T-cell (primary cell): ENCODE results near the gene CDK2AP2. TPM values are rescaled to one million over a fixed set of nuclear protein-coding genes. Genes with fewer than 3 reads are reported as not detected.
A peak's percentile ranks its signal among the peaks of the same experiment; 100 is the strongest.

Experiments
- ATAC-seq, 4 experiments: fragments of 200-7000 bp in 3 of 4; fragments of 150-1000 bp in 1 of 4; cut with Tn5 transposase; replicated peaks in 1 of 4; 1 replicate in 3 of 4; 2 replicates in 1 of 4; pipeline ENCODE4 v1.10.0; 2021; ENCODE audit warnings: moderate library complexity in 3 of 4, mild to moderate bottlenecking in 2 of 4, moderate number of reproducible peaks in 1 of 4
- CTCF ChIA-PET, 2 donors: fragments of 300-600 bp; sonication (Branson Sonifier 250); formaldehyde crosslinking; loops; one replicate each; lab custom pipeline; 2022; ENCODE audit warnings: antibody characterized with exemption in 2 of 2; lab: Charles Lee
- POLR2A ChIA-PET, 2 donors: fragments of 300-600 bp; sonication (Branson Sonifier 250); formaldehyde crosslinking; loops; one replicate each; lab custom pipeline; 2022; ENCODE audit warnings: antibody characterized with exemption in 2 of 2; lab: Charles Lee
- DNase-seq, 35 experiments: peaks; one replicate each; pipeline versions ENCODE4 v3.0.0 to v3.0.0-alpha.2; 2013 to 2023
- H3K27ac ChIP-seq: one replicate; pipeline ENCODE4 v1.5.1; 2013; ENCODE audit warnings: low read length
- H3K27me3 ChIP-seq, 2 experiments: replicated peaks in 1 of 2; 1 replicate in 1 of 2; 2 replicates in 1 of 2; pipeline versions ENCODE4 v1.6.1 to v1.7.0; 2013; ENCODE audit warnings: low read length in 1 of 2, mixed read lengths in 1 of 2; ENCODE audit not compliant: control insufficient read depth in 2 of 2, insufficient read depth in 2 of 2; ENCODE audit errors: extremely low read depth in 1 of 2
- H3K36me3 ChIP-seq, 2 donors: 1 replicate in 1 of 2; 2 replicates in 1 of 2; pipeline versions ENCODE4 v1.6.1 to v1.7.0; 2013; ENCODE audit warnings: low read length in 1 of 2; ENCODE audit not compliant: control insufficient read depth in 2 of 2, insufficient read depth in 1 of 2; ENCODE audit errors: extremely low read depth in 1 of 2
- H3K4me1 ChIP-seq, 2 experiments: 1 replicate in 1 of 2; 2 replicates in 1 of 2; pipeline versions ENCODE4 v1.6.1 to v1.7.0; 2013; ENCODE audit warnings: low read length in 2 of 2, mixed read lengths in 1 of 2; ENCODE audit not compliant: insufficient read depth in 2 of 2, control insufficient read depth in 1 of 2; ENCODE audit errors: extremely low read depth in 1 of 2
- H3K4me3 ChIP-seq, 2 donors: 1 replicate in 1 of 2; 2 replicates in 1 of 2; pipeline versions ENCODE4 v1.5.1 to v1.7.0; 2013; ENCODE audit warnings: mild to moderate bottlenecking in 2 of 2, low read length in 1 of 2, moderate library complexity in 1 of 2; ENCODE audit not compliant: control insufficient read depth in 1 of 2; ENCODE audit errors: extremely low read depth in 1 of 2
- H3K9me3 ChIP-seq: 2 replicates; pipeline ENCODE4 v1.7.0; 2013
- H3K27ac Mint-ChIP-seq, 2 donors: one replicate each; pipeline ENCODE4 v1.8.0; 2020 to 2021; ENCODE audit warnings: mild to moderate bottlenecking in 2 of 2, mixed read lengths in 2 of 2
- H3K27me3 Mint-ChIP-seq, 2 donors: one replicate each; pipeline ENCODE4 v1.8.0; 2021 to 2022; ENCODE audit warnings: mixed read lengths in 2 of 2
- H3K36me3 Mint-ChIP-seq: one replicate; pipeline ENCODE4 v1.8.0; 2021; ENCODE audit warnings: mixed read lengths
- H3K4me1 Mint-ChIP-seq, 3 donors: one replicate each; pipeline ENCODE4 v1.8.0; 2020 to 2022; ENCODE audit warnings: mixed read lengths in 3 of 3, mild to moderate bottlenecking in 1 of 3
- H3K4me3 Mint-ChIP-seq, 3 donors: one replicate each; pipeline ENCODE4 v1.8.0; 2020 to 2022; ENCODE audit warnings: mild to moderate bottlenecking in 3 of 3, mixed read lengths in 3 of 3, moderate library complexity in 3 of 3
- H3K9me3 Mint-ChIP-seq, 3 donors: one replicate each; pipeline ENCODE4 v1.8.0; 2020 to 2022; ENCODE audit warnings: mixed read lengths in 3 of 3
- WGBS: methylation state at CpG from one replicate; pipeline ENCODE4 v1.1.5; 2013; ENCODE audit warnings: missing lambda C conversion rate; ENCODE audit not compliant: insufficient coverage; 5-methylcytosine and 5-hydroxymethylcytosine counted together
- total RNA-seq, 35 experiments: library from RNA in 6 of 35; stranded (reverse) in 6 of 35; fragments of 120-200 nt in 1 of 35; gene quantifications; one replicate each; pipeline versions ENCODE4 v1.2.1 to v1.2.4 and lab custom pipeline; 2013 to 2026

The CDK2AP2 gene
- total RNA-seq, 5 donors from 2014 or later (not counting 1 experiment from before 2014, with no cell fraction given): 31.0 to 90.8 (median 79.9) TPM

- no peak for DNase-seq
- peaks cover 10 to 53% of the 10 kb centered on the region in 2 donors for H3K36me3 ChIP-seq
- ATAC-seq: no peak
- peak overlapping the region; percentile 7 to 15 for H3K4me3 ChIP-seq
- no peak overlapping the region for H3K27ac ChIP-seq
- H3K27me3 ChIP-seq: no peaks in the 10 kb centered on the region
- H3K36me3 Mint-ChIP-seq: peaks cover 20% of the 10 kb centered on the region
- POLR2A ChIA-PET: no interaction called here
- no peaks in the 10 kb centered on the region for H3K27me3 Mint-ChIP-seq
- no peaks in the 10 kb centered on the region for H3K9me3 Mint-ChIP-seq
- peak overlapping the region; percentile 70 to 77 for H3K27ac Mint-ChIP-seq
- 77% methylated on average over 7 of the region's 19 CpGs for WGBS
- peak overlapping the region; percentile 73 to 74 (median 73) for H3K4me3 Mint-ChIP-seq
- CTCF ChIA-PET: no interaction called here
- no peaks in the 10 kb centered on the region for H3K9me3 ChIP-seq
- peaks cover 41 to 48% (median 42%) of the 10 kb centered on the region in 3 donors for H3K4me1 Mint-ChIP-seq
- H3K4me1 ChIP-seq: peaks cover 12 to 58% of the 10 kb centered on the region in 2 experiments
Observed at GRCh38 chr11:67503119-67504004, 4.6 kb downstream of the CDK2AP2 start.

DNA sequence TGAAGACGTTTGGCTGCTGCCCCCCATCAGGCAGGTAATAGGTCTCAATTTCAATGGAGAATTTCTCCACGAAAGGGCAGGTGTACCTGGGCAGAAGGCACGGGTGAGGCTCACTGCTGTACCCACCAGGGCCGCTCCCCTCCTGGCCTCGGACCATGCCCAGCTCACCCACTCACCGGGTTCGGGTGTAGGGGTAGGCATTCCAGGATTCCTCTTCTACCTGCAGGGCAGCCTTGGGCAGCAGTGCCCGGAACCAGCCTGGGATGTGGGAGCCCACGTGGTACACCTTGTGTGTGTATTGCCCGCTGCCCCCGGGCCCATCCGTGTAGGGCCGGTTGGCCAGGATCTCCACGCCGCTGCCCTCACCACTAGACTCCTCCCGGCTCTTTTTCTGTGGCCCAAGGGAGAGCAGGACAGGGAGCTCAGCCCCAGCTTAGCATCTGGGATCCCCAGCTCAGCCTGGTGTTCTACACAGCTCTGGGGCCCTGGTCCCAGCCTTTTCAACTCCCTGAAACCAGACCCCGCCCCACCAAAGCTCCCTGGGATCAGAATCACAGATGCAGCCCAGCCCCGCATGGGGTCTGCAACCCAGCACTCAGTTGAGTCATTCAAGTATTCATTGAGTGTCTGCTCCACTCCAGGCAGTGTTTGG lies 5.5 kb downstream of the CDK2AP2 start:
- no peaks in the 10 kb centered on the region for H3K9me3 Mint-ChIP-seq
- WGBS: 98% methylated on average over 12 of the region's 18 CpGs
- Histone ChIP-seq H3K36me3 (peaks cover 18 to 62% of the 10 kb centered on the region in 2 donors), H3K4me3 (no peak overlapping the region), H3K27ac (no peak overlapping the region), H3K4me1 (peaks cover 12 to 53% of the 10 kb centered on the region in 2 experiments), H3K27me3 (no peaks in the 10 kb centered on the region), H3K9me3 (no peaks in the 10 kb centered on the region)
- H3K27me3 Mint-ChIP-seq: no peaks in the 10 kb centered on the region
- ChIA-PET POLR2A (no interaction called here), CTCF (no interaction called here)
- H3K36me3 Mint-ChIP-seq: peaks cover 20% of the 10 kb centered on the region
- peak overlapping the region; percentile 70 to 77 for H3K27ac Mint-ChIP-seq
- H3K4me3 Mint-ChIP-seq: peak overlapping the region; percentile 73 to 74 (median 73)
- H3K4me1 Mint-ChIP-seq: peaks cover 40 to 45% (median 42%) of the 10 kb centered on the region in 3 donors
- ATAC-seq (no peak), DNase-seq (no peak)

DNA sequence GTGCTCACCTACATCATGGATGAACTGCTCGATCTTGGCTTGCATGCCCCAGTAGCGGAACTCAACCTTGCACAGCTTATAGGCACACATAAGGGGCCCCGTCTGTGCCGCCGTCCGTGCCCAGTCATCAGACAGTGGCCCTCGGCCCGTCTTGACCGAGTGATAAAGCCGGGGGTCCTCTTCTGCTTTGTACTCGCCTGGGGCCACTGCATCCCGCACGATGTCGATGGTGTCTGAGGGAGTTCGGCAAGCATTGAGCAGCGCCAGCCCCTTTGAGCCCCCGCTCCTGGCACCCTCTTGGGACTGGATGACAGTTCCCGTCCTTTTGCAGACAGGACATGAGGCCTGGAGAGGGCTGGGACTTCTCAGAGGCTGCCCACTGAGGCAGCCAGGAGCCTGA lies 6.1 kb downstream of the CDK2AP2 start:
- POLR2A ChIA-PET: no interaction called here
- H3K36me3 ChIP-seq: peaks cover 18 to 65% of the 10 kb centered on the region in 2 donors
- Mint-ChIP-seq H3K4me1 (peaks cover 34 to 39% (median 37%) of the 10 kb centered on the region in 3 donors), H3K27me3 (no peaks in the 10 kb centered on the region), H3K9me3 (no peaks in the 10 kb centered on the region), H3K36me3 (peaks cover 20% of the 10 kb centered on the region), H3K4me3 (no peak overlapping the region), H3K27ac (no peak overlapping the region)
- H3K27me3 ChIP-seq: no peaks in the 10 kb centered on the region
- CTCF ChIA-PET: no interaction called here
- WGBS: 96% methylated on average over 17 of the region's 18 CpGs
- H3K27ac ChIP-seq: no peak overlapping the region
- H3K9me3 ChIP-seq: no peaks in the 10 kb centered on the region
- H3K4me3 ChIP-seq: no peak overlapping the region
- peaks cover 10 to 47% of the 10 kb centered on the region in 2 experiments for H3K4me1 ChIP-seq
- no peak for ATAC-seq
- no peak for DNase-seq

DNA sequence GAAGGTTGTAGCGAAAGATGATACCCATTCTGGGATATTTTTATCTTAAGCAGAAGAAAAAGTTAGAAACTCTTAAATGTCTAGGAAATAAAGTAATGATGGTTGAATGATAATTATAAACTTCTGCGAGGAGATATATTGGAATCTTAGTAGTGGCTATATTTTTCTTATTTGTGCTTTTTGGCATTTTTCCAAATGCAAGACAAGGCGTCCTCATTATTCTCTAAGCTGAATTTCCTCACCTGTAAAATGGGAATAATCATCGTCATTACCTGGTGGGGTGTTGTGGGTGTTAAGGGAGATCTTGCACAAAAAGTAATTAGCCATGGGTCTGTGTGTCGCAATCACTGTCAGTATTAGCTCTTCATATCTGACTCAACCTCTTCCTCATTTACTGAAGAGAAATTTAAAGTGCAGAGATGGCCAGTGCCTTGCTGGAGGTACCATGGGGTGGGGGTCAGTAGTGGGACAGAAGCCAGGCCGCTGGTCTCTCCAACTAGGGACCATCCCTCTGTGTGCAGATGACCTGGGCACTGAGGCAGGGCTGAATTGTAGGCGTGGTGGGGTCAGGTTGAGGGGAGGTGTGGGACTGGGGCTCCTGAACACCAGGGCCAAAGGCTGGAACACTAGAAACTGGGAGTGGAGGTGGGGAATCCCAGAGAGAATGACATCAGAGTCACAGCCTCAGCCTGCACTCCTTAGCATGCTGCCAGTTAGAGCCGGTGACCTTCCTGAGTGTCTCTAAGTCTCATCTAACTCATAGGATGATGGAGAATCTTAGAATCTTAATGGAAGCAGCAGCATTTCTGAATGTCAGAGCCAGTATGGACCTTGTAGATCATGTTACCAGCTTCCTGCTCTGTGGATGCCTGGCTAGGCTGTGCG lies 6.9 kb downstream of the CDK2AP2 start:
- Histone ChIP-seq H3K36me3 (peaks cover 23 to 66% of the 10 kb centered on the region in 2 donors), H3K9me3 (no peaks in the 10 kb centered on the region), H3K4me3 (no peak overlapping the region), H3K4me1 (peaks cover 6 to 40% of the 10 kb centered on the region in 2 experiments), H3K27ac (no peak overlapping the region), H3K27me3 (no peaks in the 10 kb centered on the region)
- ChIA-PET CTCF (no interaction called here), POLR2A (no interaction called here)
- no peak for DNase-seq
- Mint-ChIP-seq H3K4me3 (peak overlapping the region in 1 of 3 donors; percentile 39), H3K4me1 (peaks cover 27 to 31% (median 29%) of the 10 kb centered on the region in 3 donors), H3K9me3 (no peaks in the 10 kb centered on the region), H3K36me3 (peaks cover 19% of the 10 kb centered on the region), H3K27ac (peak overlapping the region; percentile 57 to 80), H3K27me3 (no peaks in the 10 kb centered on the region)
- ATAC-seq: no peak
- WGBS: 100% methylated on average over 4 of the region's 9 CpGs

DNA sequence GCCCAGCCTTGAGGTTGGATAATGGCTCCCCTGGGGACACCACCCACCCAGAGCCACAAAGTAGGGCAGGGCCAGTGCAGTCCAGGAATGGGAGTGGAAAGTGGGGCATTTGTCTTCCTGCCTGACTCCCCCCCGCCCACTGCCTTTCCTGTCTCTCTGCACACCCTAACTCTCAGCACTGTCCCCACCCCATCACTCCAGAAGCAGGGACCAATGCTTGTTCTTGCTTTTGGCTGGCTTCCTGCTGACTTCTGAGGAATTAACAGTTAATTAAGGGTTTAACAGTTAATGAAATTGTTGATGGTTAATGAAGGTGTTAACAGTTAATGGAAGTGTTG lies 7.5 kb downstream of the CDK2AP2 start:
- DNase-seq (no peak), ATAC-seq (no peak)
- ChIA-PET CTCF (no interaction called here), POLR2A (no interaction called here)
- H3K4me3 ChIP-seq: no peak overlapping the region
- no CpG with 5 or more reads among the region's 1 CpG for WGBS
- Mint-ChIP-seq H3K27me3 (no peaks in the 10 kb centered on the region), H3K4me3 (no peak overlapping the region), H3K27ac (peak overlapping the region; percentile 57 to 80), H3K9me3 (no peaks in the 10 kb centered on the region), H3K36me3 (peaks cover 21% of the 10 kb centered on the region), H3K4me1 (peaks cover 20 to 25% (median 23%) of the 10 kb centered on the region in 3 donors)
- H3K27me3 ChIP-seq: no peaks in the 10 kb centered on the region
- H3K36me3 ChIP-seq: peaks cover 29 to 72% of the 10 kb centered on the region in 2 donors
- no peak overlapping the region for H3K27ac ChIP-seq
- no peaks in the 10 kb centered on the region for H3K9me3 ChIP-seq
- peaks cover 4 to 33% of the 10 kb centered on the region in 2 experiments for H3K4me1 ChIP-seq
